Measurements from ENCODE around the gene SHC3.

DNA sequence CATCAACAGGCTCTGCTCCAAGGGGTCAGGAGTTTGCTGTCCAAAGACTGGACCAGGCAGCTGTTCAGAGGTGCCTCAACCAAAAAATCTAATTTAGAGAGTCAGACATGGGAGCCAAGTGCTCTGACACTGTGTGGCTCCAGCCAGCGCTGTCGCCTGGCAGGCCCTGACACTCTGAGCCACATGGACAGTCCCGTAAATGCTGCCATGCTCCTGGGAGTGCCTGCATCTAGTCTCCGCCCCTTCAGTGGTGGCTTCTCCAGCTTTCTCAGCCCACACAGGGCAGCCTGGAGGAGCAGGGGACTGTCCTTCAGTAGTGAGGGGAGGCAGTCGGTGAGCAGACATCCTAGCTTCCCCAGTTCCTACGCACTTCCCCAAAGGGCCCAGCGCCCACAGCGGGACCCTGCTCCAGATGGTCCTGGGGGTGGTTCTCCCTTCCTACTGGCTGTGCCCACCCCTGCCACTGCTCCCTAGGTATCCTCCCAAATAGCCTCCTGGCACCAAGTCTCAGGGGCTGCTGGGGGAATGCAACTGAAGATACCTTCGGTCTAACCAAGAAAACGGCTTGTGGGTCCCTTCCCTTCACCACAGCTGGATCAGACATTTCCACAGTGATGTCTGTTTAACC is 72.3 kb downstream of the SHC3 start:
- no peak for TF ChIP-seq CTCF (conservative IDR thresholded peaks at IDR 0.05; ENCODE audit: low read length)
- no peak for TF ChIP-seq EZH2phosphoT487 (IDR thresholded peaks at IDR 0.05; ENCODE audit: borderline replicate concordance, low read depth, low read length)
